Hepatocyte (in vitro differentiated cells): ENCODE data around the gene SH3PXD2A.

Source experiments
- CTCF ChIP-seq: fragments of 200-600 bp; sonication (generic); IDR thresholded peaks from 2 replicates; pipeline ENCODE4 v1.5.1; 2016; ENCODE audit warnings: antibody characterized with exemption, mild to moderate bottlenecking; ENCODE audit not compliant: poor library complexity
- EZH2 ChIP-seq: fragments of 200-600 bp; sonication (generic); IDR thresholded peaks from 2 replicates; pipeline ENCODE4 v1.6.1; 2016; ENCODE audit warnings: antibody characterized with exemption, mild to moderate bottlenecking, borderline replicate concordance

- TF ChIP-seq CTCF (no peak), EZH2 (no peak)
These were observed 43.4 kb downstream of the SH3PXD2A start for GRCh38 chr10:103812004-103812403.
